ENCODE measurements around the gene ANKZF1.

DNA sequence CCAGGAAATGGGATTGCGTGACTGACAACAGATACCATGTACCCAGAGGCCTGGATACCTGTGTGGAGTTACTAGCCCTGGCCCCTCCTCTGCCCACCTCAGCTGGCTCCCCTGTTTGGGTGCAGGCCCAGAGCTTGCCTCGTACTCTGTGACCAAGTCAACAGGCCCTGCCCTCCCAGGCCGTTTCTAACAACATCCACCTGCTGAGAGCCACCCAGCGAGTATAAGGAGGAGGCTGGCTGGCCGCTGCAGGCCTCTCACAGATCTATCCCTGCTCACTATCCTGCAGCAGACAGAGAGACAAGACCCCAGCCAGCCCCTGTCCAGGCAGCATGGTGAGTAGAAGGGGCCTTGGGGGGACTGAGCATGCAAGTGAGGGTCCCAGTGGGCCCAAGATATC, 36.6 kb downstream of the ANKZF1 start:
- TF ChIP-seq ARNTL (CRISPR knock-in tag; IDR thresholded peaks at IDR 0.05; ENCODE audit: borderline replicate concordance, low read depth) (no peak), ZFP3 (CRISPR knock-in tag; IDR thresholded peaks at IDR 0.05) (no peak), RARB (CRISPR knock-in tag; IDR thresholded peaks at IDR 0.05) (no peak), SNAI2 (CRISPR knock-in tag; IDR thresholded peaks at IDR 0.05) (no peak), ISL1 (CRISPR knock-in tag; IDR thresholded peaks at IDR 0.05) (no peak), TOX (CRISPR knock-in tag; IDR thresholded peaks at IDR 0.05; ENCODE audit: borderline replicate concordance) (no peak), CSDC2 (CRISPR knock-in tag; IDR thresholded peaks at IDR 0.05) (no peak), TCF4 (CRISPR knock-in tag; IDR thresholded peaks at IDR 0.05; ENCODE audit: borderline replicate concordance) (no peak)

Data from SK-N-SH treated with all-trans-retinoic acid at 6 μM for 48 hours (cell line).